LoVo (cell line): ENCODE results near the gene UBTF.

Experiments
- DNase-seq: peaks from one replicate; pipeline ENCODE4 v3.0.0-alpha.2; 2016; ENCODE audit warnings: low spot score

The UBTF gene

DNA sequence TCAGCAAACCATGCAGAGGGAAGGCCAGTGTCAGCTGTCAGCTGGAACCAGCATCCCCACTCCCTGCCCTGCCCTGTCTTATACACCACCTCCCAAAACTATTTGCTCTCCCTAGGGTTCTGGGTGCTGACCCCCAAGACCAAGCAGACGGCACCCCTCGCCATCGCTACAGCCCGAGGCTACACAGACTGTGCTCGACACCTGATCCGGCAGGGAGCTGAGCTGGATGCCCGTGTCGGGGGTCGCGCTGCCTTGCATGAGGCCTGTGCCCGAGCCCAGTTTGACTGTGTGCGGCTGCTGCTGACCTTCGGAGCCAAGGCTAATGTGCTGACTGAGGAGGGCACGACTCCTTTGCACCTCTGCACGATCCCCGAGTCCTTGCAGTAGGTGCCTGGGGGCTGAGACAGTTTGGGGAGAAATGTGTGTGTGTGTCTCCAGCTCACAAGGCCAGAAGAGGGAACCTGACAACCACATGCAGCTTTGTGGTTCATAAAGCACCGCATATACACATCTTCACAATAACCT is 47.5 kb downstream of the UBTF start:
- no peak for DNase-seq

DNA sequence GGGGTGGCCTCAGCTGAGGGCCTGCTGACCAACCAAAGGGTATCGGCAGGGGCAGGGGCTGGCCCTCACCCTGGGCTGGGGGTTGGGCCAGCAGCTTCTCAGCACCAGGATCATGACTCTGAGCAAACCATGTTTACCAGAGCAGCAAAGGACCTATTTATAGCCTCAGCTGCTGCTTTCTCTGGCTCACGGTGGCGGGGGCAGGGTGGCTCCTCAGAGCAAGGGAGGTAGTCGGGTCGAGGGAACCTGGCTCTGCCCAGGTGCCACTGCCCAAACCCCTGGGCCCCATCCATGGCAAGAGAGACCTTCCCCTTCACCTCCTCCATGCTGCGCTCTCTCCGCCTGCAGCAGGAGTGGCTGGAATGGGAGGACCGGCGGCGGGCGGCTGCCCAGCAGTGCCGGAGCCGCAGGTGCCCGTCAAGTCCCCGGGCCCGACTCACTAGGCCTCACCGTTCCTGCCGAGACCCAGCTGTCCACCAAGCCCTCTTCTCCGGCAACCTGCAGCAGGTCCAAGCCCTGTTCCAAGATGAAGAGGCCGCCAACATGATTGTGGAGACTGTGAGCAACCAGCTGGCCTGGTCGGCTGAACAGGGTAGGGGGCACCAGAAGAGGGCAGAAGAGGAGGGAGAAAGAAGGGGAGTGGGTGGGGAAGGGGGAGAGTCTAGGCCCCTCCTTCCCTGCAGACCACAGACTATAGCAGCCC is 48.8 kb downstream of the UBTF start, which contains the start of gene ASB16:
Gene ASB16, plus strand, starts transcription at position 206 of the 703 bp plus-strand sequence. Its CDS starts 86 bp downstream, at position 292.
- no peak for DNase-seq

DNA sequence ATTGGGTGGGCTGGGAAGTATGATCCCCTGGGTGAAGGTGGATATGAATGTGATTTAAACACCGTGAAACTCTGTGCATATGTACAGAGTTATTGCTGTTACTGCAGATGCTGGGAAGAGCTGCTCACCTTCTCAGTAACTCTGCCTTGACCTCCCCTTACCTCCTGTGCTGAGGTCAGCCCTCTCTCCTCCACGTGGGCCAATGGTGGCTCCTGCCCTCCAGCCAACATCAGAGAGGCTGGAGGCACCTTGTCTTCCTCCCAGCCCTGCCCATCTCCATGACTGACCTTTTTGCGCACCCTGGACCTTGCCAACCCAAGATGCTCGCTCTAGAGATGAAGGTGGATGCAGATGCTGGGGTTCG is 49.4 kb downstream of the UBTF start:
- no peak for DNase-seq

DNA sequence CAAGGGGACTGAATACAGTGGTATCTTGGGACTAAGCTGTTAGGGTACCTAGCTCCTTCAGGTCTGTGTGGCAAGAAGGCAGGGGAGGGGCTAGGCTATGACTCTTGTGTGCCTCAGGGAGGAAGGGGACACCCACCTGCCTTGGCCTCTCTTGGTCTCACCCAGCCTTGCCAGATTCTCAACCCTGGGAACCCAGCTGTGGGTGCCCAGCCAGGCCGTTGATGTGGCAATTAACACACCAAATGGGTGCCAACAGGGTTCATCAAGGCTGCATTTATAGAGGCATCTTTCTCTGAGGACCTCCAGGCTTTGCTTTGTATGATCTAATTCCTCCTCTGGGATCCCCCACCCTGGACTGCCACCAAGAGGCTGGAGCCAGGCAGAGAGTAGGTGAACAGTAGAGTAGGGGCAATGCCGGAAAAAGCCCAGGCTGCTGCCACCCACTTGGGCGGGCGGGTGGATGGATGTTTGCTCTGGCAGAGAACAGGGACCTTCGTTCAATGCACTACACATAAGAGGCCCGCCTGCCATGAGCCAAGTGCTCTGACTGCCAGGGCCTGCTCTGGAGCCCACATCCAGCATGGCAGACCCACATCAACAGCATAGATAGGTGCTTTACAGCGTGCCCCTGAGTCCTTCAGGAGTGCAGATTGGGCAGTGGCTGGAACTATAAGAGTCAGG is 52.2 kb downstream of the UBTF start:
- DNase-seq, result no peak

DNA sequence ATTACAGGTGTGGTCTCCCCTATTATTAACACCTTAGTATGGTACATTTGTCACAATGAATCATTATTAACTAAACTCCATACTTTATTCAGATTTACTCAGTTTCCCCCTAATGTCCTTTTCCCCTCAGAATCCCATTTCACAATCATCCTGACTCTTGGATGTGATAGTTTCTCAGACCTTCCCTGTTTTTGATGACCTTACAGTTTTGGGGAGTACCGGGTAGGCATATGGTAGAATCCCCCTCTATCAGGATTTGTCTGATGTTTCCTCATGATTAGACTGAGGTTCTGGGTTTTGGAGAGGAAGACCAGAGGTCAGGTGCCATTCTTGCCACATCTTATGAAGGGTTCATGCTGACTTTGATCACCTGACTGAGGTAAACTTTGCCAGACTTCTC is 55.0 kb downstream of the UBTF start:
- no peak for DNase-seq

DNA sequence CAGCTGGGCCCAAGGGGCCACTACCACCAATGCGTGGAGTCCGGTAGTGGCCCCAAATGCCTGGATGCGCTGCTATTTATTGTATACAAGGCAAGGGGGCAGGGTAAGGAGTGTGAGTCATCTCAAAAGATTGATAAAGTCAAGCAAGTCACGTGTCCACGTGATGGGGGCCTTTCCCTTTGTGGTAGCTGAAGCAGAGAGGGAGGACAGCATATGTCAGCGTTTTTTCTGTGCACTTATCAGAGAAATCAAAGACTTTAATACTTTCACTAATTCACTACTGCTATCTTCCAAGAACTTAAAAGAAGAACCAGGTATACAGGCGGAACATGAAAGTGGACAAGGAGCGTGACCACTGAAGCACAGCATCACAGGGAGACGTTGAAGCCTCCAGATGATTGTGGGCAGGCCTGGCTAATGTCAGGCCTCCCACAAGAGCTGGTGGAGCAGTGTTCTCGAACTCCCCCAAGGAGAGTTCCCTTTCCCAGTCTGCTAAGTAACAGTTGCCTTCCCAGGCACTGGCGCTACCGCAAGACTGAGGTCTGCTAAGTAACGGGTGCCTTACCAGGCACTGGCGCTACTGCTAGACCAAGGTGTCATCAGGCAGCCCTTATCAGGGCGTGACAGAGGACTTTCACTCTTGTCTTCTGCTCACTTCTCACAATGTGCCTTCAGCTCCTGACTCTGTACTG is 59.8 kb downstream of the UBTF start:
- no peak for DNase-seq

DNA sequence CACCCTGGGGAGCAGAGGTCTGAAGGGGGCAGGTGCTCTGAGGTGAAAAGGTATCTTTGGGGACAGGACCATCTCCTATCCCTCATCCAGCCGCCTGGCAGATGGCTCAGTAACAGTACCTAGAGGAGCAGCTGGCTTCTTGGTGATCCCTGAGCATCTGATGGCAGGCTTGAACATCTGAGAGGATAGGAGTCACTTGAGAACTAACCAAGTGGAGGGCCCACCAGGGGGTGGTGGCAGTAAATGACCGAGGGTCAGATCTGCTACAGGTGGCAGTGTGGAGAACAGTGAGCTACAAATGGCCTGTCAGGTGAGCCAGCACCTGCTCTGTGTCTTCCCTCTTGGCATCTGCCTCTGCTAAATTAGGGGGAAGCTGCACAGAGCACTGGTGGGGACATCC is 64.0 kb downstream of the UBTF start:
- no peak for DNase-seq
